Neural cell (in vitro differentiated cells): ENCODE measurements around the gene STARD6. TPM values are rescaled to one million over a fixed set of nuclear protein-coding genes. Genes with fewer than 3 reads are reported as not detected.
"Not testable (repeated sequence)": the region's sequence is repeated elsewhere in the genome, so short reads cannot be mapped to it uniquely, and the experiment has no call there.

Experiments used
- H2AFZ ChIP-seq: fragments of 200-600, 300-800 bp; sonication (generic), shearing (Covaris generic); 2 replicates; pipeline ENCODE4 v1.6.0; 2014; ENCODE audit warnings: low read depth, mild to moderate bottlenecking, antibody characterized with exemption, low read length, moderate library complexity
- H3F3A ChIP-seq: fragments of 200-600 bp; shearing (Covaris generic); 2 replicates; pipeline ENCODE4 v1.6.1; 2016; ENCODE audit warnings: mild to moderate bottlenecking, moderate library complexity, mixed read lengths, antibody characterized with exemption, low read length; ENCODE audit not compliant: insufficient read depth, poor library complexity, severe bottlenecking
- H3K27ac ChIP-seq: fragments of 200-600, 300-800 bp; sonication (generic), shearing (Covaris generic); 2 replicates; pipeline ENCODE4 v1.5.1; 2014; ENCODE audit warnings: mild to moderate bottlenecking, low read length, moderate library complexity
- H3K27me3 ChIP-seq: fragments of 300-800, 200-600 bp; sonication (generic), shearing (Covaris generic); 2 replicates; pipeline ENCODE4 v1.6.0; 2014; ENCODE audit warnings: mild to moderate bottlenecking, low read depth, low read length, moderate library complexity; ENCODE audit not compliant: insufficient read depth
- H3K36me3 ChIP-seq: fragments of 300-800, 200-600 bp; sonication (generic), shearing (Covaris generic); 2 replicates; pipeline ENCODE4 v1.5.1; 2014; ENCODE audit warnings: mild to moderate bottlenecking, antibody characterized with exemption, low read length, moderate library complexity; ENCODE audit not compliant: insufficient read depth
- H3K4me2 ChIP-seq: fragments of 300-800, 200-600 bp; sonication (generic), shearing (Covaris generic); 2 replicates; pipeline ENCODE4 v1.6.0; 2014; ENCODE audit warnings: mild to moderate bottlenecking, low read length
- H3K4me3 ChIP-seq: fragments of 300-800, 200-600 bp; sonication (generic), shearing (Covaris generic); 2 replicates; pipeline ENCODE4 v1.5.1; 2014; ENCODE audit warnings: mild to moderate bottlenecking, low read length, moderate library complexity
- H3K79me2 ChIP-seq: fragments of 200-600 bp; shearing (Covaris generic); replicated peaks from 2 replicates; pipeline ENCODE4 v1.6.0; 2014; ENCODE audit warnings: mild to moderate bottlenecking, low read length, moderate library complexity; ENCODE audit not compliant: insufficient read depth
- H3K9ac ChIP-seq: fragments of 300-800, 200-600 bp; sonication (generic), shearing (Covaris generic); 2 replicates; pipeline ENCODE4 v1.6.1; 2016; ENCODE audit warnings: mild to moderate bottlenecking, low read length, mixed read lengths
- H3K9me2 ChIP-seq: fragments of 200-600 bp; shearing (Covaris generic); 2 replicates; pipeline ENCODE4 v1.6.1; 2016; ENCODE audit warnings: mild to moderate bottlenecking, low read length, mixed read lengths; ENCODE audit not compliant: insufficient read depth
- H3K9me3 ChIP-seq: fragments of 200-600, 300-800 bp; sonication (generic), shearing (Covaris generic); 2 replicates; pipeline ENCODE4 v1.6.1; 2016; ENCODE audit warnings: mild to moderate bottlenecking, mixed run types, low read length, moderate library complexity, mixed read lengths
- H4K20me1 ChIP-seq: fragments of 200-600 bp; shearing (Covaris generic); 2 replicates; pipeline ENCODE4 v1.6.1; 2016; ENCODE audit warnings: mild to moderate bottlenecking, mixed run types; ENCODE audit not compliant: insufficient read depth
- EP300 ChIP-seq: fragments of 450-650 bp; conservative IDR thresholded peaks from 2 replicates; pipeline ENCODE4 v1.6.1; 2014; ENCODE audit warnings: antibody characterized with exemption, mild to moderate bottlenecking, moderate library complexity; ENCODE audit not compliant: poor library complexity, severe bottlenecking
- EZH2 ChIP-seq: fragments of 200-600, 300-800 bp; shearing (Covaris generic), sonication (generic); IDR thresholded peaks from 2 replicates; pipeline ENCODE4 v1.6.1; 2014; ENCODE audit warnings: antibody characterized with exemption, low read length, borderline replicate concordance, mild to moderate bottlenecking; ENCODE audit not compliant: insufficient read depth, poor library complexity, severe bottlenecking
- MXI1 ChIP-seq: fragments of 450-650 bp; conservative IDR thresholded peaks from 2 replicates; pipeline ENCODE4 v1.6.1; 2014; ENCODE audit warnings: antibody characterized with exemption, mild to moderate bottlenecking; ENCODE audit not compliant: poor library complexity, severe bottlenecking
- POLR2AphosphoS5 ChIP-seq: IDR thresholded peaks from 2 replicates; pipeline ENCODE4 v1.6.1; 2012
- RAD21 ChIP-seq: fragments of 450-650 bp; conservative IDR thresholded peaks from 2 replicates; pipeline ENCODE4 v1.6.1; 2014; ENCODE audit warnings: antibody characterized with exemption, mild to moderate bottlenecking, moderate library complexity
- SMC3 ChIP-seq: fragments of 450-650 bp; conservative IDR thresholded peaks from 2 replicates; pipeline ENCODE4 v1.6.1; 2014; ENCODE audit warnings: antibody characterized with exemption, mild to moderate bottlenecking, moderate library complexity; ENCODE audit not compliant: poor library complexity
- TAF1 ChIP-seq: IDR thresholded peaks from 2 replicates; pipeline ENCODE4 v1.6.1; 2012; ENCODE audit warnings: low read depth
- polyA plus RNA-seq: library from polyadenylated mRNA; depleted of rRNA; stranded (reverse); fragments of >200 nt; gene quantifications from 2 replicates; pipeline ENCODE4 v1.2.3, GENCODE V29; 2014
- TF ChIP-seq, protein P1 (sequence below): IDR thresholded peaks from 2 replicates; pipeline ENCODE4 v1.6.1; 2012; ENCODE audit warnings: borderline replicate concordance
- TF ChIP-seq, protein P2 (sequence below): fragments of 450-650 bp; IDR thresholded peaks from 2 replicates; pipeline ENCODE4 v1.5.1; 2014; ENCODE audit warnings: antibody characterized with exemption, mild to moderate bottlenecking, moderate library complexity; ENCODE audit not compliant: poor library complexity, severe bottlenecking

Gene STARD6
- polyA plus RNA-seq, 1 donor from 2014 or later: not detected

DNA sequence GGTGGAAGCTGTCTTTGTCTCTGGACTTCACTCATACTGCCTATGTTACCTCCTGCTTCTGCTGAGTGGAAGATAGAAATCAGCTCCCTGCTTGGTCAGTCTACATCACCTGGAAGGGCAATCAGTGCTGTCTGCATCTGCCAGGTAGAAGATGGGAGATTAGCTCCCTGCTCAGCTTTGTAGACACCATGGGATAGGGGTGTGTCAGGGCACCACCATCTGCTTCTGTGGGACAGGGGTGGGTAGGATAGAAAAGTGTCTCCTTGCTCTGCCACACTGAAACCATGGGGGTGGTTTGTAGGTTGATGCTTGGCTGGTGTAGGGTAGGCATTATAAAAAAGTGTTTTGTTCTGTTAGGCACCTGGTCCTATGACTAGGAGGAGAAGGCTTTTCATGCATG is 34.1 kb downstream of the STARD6 start:
- Histone ChIP-seq H3K9me3 (no peaks in the 10 kb centered on the region), H3K4me3 (no peak overlapping the region), H3K4me2 (no peak overlapping the region), H4K20me1 (no peaks in the 10 kb centered on the region), H3K27me3 (no peaks in the 10 kb centered on the region), H3K9me2 (no peaks in the 10 kb centered on the region), H2AFZ (no peak overlapping the region), H3K27ac (no peak overlapping the region), H3K79me2 (no peaks in the 10 kb centered on the region), H3F3A (no peaks in the 10 kb centered on the region), H3K9ac (no peak overlapping the region), H3K36me3 (no peaks in the 10 kb centered on the region)
- TF ChIP-seq, protein P1, sequence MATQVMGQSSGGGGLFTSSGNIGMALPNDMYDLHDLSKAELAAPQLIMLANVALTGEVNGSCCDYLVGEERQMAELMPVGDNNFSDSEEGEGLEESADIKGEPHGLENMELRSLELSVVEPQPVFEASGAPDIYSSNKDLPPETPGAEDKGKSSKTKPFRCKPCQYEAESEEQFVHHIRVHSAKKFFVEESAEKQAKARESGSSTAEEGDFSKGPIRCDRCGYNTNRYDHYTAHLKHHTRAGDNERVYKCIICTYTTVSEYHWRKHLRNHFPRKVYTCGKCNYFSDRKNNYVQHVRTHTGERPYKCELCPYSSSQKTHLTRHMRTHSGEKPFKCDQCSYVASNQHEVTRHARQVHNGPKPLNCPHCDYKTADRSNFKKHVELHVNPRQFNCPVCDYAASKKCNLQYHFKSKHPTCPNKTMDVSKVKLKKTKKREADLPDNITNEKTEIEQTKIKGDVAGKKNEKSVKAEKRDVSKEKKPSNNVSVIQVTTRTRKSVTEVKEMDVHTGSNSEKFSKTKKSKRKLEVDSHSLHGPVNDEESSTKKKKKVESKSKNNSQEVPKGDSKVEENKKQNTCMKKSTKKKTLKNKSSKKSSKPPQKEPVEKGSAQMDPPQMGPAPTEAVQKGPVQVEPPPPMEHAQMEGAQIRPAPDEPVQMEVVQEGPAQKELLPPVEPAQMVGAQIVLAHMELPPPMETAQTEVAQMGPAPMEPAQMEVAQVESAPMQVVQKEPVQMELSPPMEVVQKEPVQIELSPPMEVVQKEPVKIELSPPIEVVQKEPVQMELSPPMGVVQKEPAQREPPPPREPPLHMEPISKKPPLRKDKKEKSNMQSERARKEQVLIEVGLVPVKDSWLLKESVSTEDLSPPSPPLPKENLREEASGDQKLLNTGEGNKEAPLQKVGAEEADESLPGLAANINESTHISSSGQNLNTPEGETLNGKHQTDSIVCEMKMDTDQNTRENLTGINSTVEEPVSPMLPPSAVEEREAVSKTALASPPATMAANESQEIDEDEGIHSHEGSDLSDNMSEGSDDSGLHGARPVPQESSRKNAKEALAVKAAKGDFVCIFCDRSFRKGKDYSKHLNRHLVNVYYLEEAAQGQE: no peak
- TF ChIP-seq SMC3 (no peak), TAF1 (no peak), EP300 (no peak), MXI1 (no peak), RAD21 (no peak), EZH2 (no peak), POLR2AphosphoS5 (no peak)
- TF ChIP-seq, protein P2, sequence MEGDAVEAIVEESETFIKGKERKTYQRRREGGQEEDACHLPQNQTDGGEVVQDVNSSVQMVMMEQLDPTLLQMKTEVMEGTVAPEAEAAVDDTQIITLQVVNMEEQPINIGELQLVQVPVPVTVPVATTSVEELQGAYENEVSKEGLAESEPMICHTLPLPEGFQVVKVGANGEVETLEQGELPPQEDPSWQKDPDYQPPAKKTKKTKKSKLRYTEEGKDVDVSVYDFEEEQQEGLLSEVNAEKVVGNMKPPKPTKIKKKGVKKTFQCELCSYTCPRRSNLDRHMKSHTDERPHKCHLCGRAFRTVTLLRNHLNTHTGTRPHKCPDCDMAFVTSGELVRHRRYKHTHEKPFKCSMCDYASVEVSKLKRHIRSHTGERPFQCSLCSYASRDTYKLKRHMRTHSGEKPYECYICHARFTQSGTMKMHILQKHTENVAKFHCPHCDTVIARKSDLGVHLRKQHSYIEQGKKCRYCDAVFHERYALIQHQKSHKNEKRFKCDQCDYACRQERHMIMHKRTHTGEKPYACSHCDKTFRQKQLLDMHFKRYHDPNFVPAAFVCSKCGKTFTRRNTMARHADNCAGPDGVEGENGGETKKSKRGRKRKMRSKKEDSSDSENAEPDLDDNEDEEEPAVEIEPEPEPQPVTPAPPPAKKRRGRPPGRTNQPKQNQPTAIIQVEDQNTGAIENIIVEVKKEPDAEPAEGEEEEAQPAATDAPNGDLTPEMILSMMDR: no peak

- Histone ChIP-seq H3K36me3 (no peaks in the 10 kb centered on the region), H3K27me3 (no peaks in the 10 kb centered on the region), H3K4me3 (no peak overlapping the region), H3K27ac (no peak overlapping the region), H3F3A (no peaks in the 10 kb centered on the region), H3K9me3 (no peaks in the 10 kb centered on the region), H3K4me2 (no peak overlapping the region), H3K79me2 (no peaks in the 10 kb centered on the region), H4K20me1 (no peaks in the 10 kb centered on the region), H3K9ac (no peak overlapping the region), H2AFZ (no peak overlapping the region), H3K9me2 (no peaks in the 10 kb centered on the region)
- TF ChIP-seq MXI1: no peak
- no peak for TF ChIP-seq RAD21
- TF ChIP-seq EP300: no peak
- no peak for TF ChIP-seq TAF1
- TF ChIP-seq, protein P2: no peak
- TF ChIP-seq POLR2AphosphoS5: no peak
- TF ChIP-seq, protein P1: no peak
- TF ChIP-seq SMC3: no peak
- no peak for TF ChIP-seq EZH2
Measured at GRCh38 chr18:54316071-54316820, 41.4 kb downstream of the STARD6 start.

DNA sequence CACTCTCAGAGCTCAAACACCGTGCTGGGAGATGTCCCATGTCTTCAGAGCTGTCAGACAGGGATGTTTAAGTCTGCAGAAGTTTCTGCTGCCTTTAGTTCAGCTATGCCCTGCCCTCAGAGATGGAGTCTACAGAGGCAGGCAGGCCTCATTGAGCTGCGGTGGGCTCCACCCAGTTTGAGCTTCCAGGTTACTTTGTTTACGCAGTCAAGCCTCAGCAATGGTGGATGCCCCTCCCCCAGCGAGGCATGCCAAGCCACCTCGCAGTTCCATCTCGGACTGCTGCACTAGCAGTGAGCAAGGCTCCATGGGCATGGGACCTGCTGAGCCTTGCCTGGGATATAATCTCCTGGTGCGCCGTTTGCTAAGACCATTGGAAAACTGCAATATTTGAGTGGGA is 48.1 kb downstream of the STARD6 start:
- H3K27ac ChIP-seq, H3K27me3 ChIP-seq, H3K9me3 ChIP-seq, H3F3A ChIP-seq, H3K79me2 ChIP-seq, H3K9ac ChIP-seq, H3K4me2 ChIP-seq, H4K20me1 ChIP-seq, H3K9me2 ChIP-seq, H3K4me3 ChIP-seq, H2AFZ ChIP-seq, H3K36me3 ChIP-seq: not testable (repeated sequence)
